ENCODE measurements around the gene EGR1.

DNA sequence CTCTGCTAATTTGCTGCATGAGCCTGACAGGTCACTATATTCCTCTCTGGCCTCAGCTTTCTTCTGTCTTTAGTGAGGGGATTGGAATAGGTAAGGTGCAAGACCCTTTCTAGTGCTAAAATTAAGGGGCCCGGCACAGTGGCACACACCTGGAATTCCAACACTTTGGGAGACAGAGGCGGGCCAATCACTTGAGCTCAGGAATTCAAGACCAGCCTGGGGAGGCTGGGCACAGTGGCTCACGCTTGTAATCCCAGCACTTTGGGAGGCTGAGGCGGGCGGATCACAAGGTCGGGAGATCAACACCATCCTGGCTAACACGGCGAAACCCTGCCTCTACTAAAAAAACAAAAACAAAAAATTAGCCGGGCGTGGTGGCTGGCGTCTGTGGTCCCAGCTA lies 37.2 kb downstream of the EGR1 start:
- TF ChIP-seq CTCF (IDR thresholded peaks at IDR 0.05) = no peak
- no peak for TF ChIP-seq POLR2A (IDR thresholded peaks at IDR 0.05)
- TF ChIP-seq POLR2AphosphoS5 (IDR thresholded peaks at IDR 0.05) = no peak
- no peak for TF ChIP-seq EP300 (IDR thresholded peaks at IDR 0.05)
